Smooth muscle cell (in vitro differentiated cells): ENCODE data around the gene MSH6. TPM values are rescaled to one million over a fixed set of nuclear protein-coding genes. Genes with fewer than 3 reads are reported as not detected.

Source experiments
- DNase-seq: peaks from one replicate; lab custom pipeline; 2025; ENCODE audit not compliant: unreplicated experiment; lab: John Stamatoyannopoulos, UW
- H2AFZ ChIP-seq: fragments of 200-600 bp; sonication (generic); 2 replicates; pipeline ENCODE4 v1.6.0; 2016; ENCODE audit warnings: antibody characterized with exemption, low read depth, mild to moderate bottlenecking
- H3F3A ChIP-seq: fragments of 200-600 bp; sonication (generic); 2 replicates; pipeline ENCODE4 v1.6.0; 2017; ENCODE audit warnings: antibody characterized with exemption, low read depth
- H3K27ac ChIP-seq: fragments of 200-600 bp; sonication (generic); 2 replicates; pipeline ENCODE4 v1.5.1; 2016; ENCODE audit warnings: low read depth, mild to moderate bottlenecking
- H3K27me3 ChIP-seq: fragments of 200-600 bp; sonication (generic); 2 replicates; pipeline ENCODE4 v1.6.1; 2016; ENCODE audit warnings: low read depth, mild to moderate bottlenecking
- H3K36me3 ChIP-seq: fragments of 200-600 bp; sonication (generic); 2 replicates; pipeline ENCODE4 v1.5.1; 2016; ENCODE audit warnings: low read depth
- H3K4me1 ChIP-seq: fragments of 200-600 bp; sonication (generic); 2 replicates; pipeline ENCODE4 v1.5.1; 2016; ENCODE audit warnings: low read depth
- H3K4me2 ChIP-seq: fragments of 200-600 bp; sonication (generic); 2 replicates; pipeline ENCODE4 v1.6.0; 2016; ENCODE audit warnings: mild to moderate bottlenecking
- H3K4me3 ChIP-seq: fragments of 200-600 bp; sonication (generic); 2 replicates; pipeline ENCODE4 v1.5.1; 2016; ENCODE audit warnings: mild to moderate bottlenecking
- H3K79me2 ChIP-seq: fragments of 200-600 bp; sonication (generic); 2 replicates; pipeline ENCODE4 v1.6.0; 2016; ENCODE audit warnings: low read depth, mild to moderate bottlenecking
- H3K9ac ChIP-seq: fragments of 200-600 bp; sonication (generic); 2 replicates; pipeline ENCODE4 v1.6.0; 2016; ENCODE audit warnings: low read depth
- H3K9me3 ChIP-seq: fragments of 200-600 bp; sonication (generic); replicated peaks from 2 replicates; pipeline ENCODE4 v1.5.1; 2016; ENCODE audit warnings: low read depth
- H4K20me1 ChIP-seq: fragments of 200-600 bp; sonication (generic); 2 replicates; pipeline ENCODE4 v1.6.0; 2016; ENCODE audit warnings: low read depth
- WGBS: methylation state at CpG from one replicate; pipeline ENCODE4 v1.1.7; 2016; ENCODE audit warnings: low lambda C conversion rate; 5-methylcytosine and 5-hydroxymethylcytosine counted together
- polyA plus RNA-seq: library from polyadenylated mRNA; unstranded; fragments of >200 nt; fragmentation: Nextera tagmentation; extraction: Ambion mirVana; gene quantifications from 2 replicates; pipeline ENCODE4 v1.2.1, GENCODE V29; 2016
- total RNA-seq: library from RNA; depleted of rRNA; stranded (reverse); fragments of >200 nt; gene quantifications from 2 replicates; pipeline ENCODE4 v1.2.3, GENCODE V29; 2014
- TF ChIP-seq, protein P1 (sequence below): fragments of 200-600 bp; sonication (generic); IDR thresholded peaks from 2 replicates; pipeline ENCODE4 v1.5.1; 2017; ENCODE audit warnings: borderline replicate concordance, mild to moderate bottlenecking, antibody characterized with exemption; ENCODE audit not compliant: insufficient read depth, poor library complexity, severe bottlenecking

Gene MSH6
- total and polyA plus RNA-seq, 2 experiments from 2014 or later = 48.7 to 65.2 TPM

DNA sequence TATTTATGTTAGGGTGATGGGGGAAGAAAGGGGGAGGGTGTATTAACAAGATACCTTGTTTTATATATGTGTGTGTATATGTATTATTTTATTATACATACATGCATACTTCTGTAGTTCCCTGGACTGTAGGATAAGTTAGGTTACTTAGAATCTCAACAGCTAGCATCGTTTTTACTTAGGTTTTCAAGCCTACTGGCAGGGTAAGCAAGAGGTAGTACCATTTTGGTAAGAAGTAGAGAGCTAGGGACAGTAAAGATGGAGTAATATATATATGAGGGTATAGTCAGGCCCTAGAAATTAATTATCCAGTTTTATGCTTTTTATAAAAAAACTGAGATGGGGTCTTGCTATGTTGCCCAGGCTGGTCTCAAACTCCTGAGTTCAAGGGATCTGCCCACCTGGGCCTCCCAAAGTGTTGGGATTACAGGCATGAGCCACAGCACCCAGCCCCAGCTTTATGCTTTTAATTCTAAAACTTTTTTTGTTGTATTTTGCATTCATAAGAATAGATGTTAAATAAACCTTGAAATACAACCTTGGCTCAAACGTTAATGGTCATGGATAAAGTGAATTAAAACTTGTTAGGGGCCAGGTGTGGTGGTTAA lies 13.2 kb downstream of the MSH6 start:
- H3K9me3 ChIP-seq = no peaks in the 10 kb centered on the region
- H3K4me3 ChIP-seq = no peak overlapping the region
- H3F3A ChIP-seq = peaks cover 8% of the 10 kb centered on the region
- no peak overlapping the region for H3K4me2 ChIP-seq
- H3K9ac ChIP-seq = no peak overlapping the region
- peaks cover 83% of the 10 kb centered on the region for H3K79me2 ChIP-seq
- no peak overlapping the region for H2AFZ ChIP-seq
- H3K27me3 ChIP-seq = no peaks in the 10 kb centered on the region
- H3K4me1 ChIP-seq = no peaks in the 10 kb centered on the region
- TF ChIP-seq, protein P1, sequence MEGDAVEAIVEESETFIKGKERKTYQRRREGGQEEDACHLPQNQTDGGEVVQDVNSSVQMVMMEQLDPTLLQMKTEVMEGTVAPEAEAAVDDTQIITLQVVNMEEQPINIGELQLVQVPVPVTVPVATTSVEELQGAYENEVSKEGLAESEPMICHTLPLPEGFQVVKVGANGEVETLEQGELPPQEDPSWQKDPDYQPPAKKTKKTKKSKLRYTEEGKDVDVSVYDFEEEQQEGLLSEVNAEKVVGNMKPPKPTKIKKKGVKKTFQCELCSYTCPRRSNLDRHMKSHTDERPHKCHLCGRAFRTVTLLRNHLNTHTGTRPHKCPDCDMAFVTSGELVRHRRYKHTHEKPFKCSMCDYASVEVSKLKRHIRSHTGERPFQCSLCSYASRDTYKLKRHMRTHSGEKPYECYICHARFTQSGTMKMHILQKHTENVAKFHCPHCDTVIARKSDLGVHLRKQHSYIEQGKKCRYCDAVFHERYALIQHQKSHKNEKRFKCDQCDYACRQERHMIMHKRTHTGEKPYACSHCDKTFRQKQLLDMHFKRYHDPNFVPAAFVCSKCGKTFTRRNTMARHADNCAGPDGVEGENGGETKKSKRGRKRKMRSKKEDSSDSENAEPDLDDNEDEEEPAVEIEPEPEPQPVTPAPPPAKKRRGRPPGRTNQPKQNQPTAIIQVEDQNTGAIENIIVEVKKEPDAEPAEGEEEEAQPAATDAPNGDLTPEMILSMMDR = no peak
- H3K27ac ChIP-seq = no peak overlapping the region
- H3K36me3 ChIP-seq = peaks cover 33% of the 10 kb centered on the region
- peaks cover 88% of the 10 kb centered on the region for H4K20me1 ChIP-seq
- WGBS = 98% methylated on average over 2 of the region's 2 CpGs
- no peak for DNase-seq

DNA sequence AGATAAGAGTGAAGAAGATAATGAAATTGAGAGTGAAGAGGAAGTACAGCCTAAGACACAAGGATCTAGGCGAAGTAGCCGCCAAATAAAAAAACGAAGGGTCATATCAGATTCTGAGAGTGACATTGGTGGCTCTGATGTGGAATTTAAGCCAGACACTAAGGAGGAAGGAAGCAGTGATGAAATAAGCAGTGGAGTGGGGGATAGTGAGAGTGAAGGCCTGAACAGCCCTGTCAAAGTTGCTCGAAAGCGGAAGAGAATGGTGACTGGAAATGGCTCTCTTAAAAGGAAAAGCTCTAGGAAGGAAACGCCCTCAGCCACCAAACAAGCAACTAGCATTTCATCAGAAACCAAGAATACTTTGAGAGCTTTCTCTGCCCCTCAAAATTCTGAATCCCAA lies 15.7 kb downstream of the MSH6 start:
- no peak overlapping the region for H2AFZ ChIP-seq
- H3F3A ChIP-seq = peaks cover 12% of the 10 kb centered on the region
- peaks cover 81% of the 10 kb centered on the region for H3K79me2 ChIP-seq
- TF ChIP-seq, protein P1 = no peak
- no peak overlapping the region for H3K4me2 ChIP-seq
- no peak for DNase-seq
- no peak overlapping the region for H3K9ac ChIP-seq
- WGBS = 94% methylated on average over 6 of the region's 6 CpGs
- peaks cover 11% of the 10 kb centered on the region for H3K9me3 ChIP-seq
- H4K20me1 ChIP-seq = peaks cover 79% of the 10 kb centered on the region
- H3K27me3 ChIP-seq = no peaks in the 10 kb centered on the region
- no peak overlapping the region for H3K27ac ChIP-seq
- no peak overlapping the region for H3K4me3 ChIP-seq
- H3K4me1 ChIP-seq = no peaks in the 10 kb centered on the region
- peaks cover 51% of the 10 kb centered on the region for H3K36me3 ChIP-seq

DNA sequence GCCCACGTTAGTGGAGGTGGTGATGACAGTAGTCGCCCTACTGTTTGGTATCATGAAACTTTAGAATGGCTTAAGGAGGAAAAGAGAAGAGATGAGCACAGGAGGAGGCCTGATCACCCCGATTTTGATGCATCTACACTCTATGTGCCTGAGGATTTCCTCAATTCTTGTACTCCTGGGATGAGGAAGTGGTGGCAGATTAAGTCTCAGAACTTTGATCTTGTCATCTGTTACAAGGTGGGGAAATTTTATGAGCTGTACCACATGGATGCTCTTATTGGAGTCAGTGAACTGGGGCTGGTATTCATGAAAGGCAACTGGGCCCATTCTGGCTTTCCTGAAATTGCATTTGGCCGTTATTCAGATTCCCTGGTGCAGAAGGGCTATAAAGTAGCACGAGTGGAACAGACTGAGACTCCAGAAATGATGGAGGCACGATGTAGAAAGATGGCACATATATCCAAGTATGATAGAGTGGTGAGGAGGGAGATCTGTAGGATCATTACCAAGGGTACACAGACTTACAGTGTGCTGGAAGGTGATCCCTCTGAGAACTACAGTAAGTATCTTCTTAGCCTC lies 16.2 kb downstream of the MSH6 start:
- Histone ChIP-seq H3K4me3 (no peak overlapping the region), H3K36me3 (peaks cover 56% of the 10 kb centered on the region), H3K4me1 (no peaks in the 10 kb centered on the region), H4K20me1 (peaks cover 74% of the 10 kb centered on the region), H3K27ac (no peak overlapping the region), H3K9me3 (peaks cover 12% of the 10 kb centered on the region), H3K9ac (no peak overlapping the region), H2AFZ (no peak overlapping the region), H3K27me3 (no peaks in the 10 kb centered on the region), H3F3A (peaks cover 13% of the 10 kb centered on the region), H3K79me2 (peaks cover 78% of the 10 kb centered on the region), H3K4me2 (no peak overlapping the region)
- TF ChIP-seq, protein P1 = no peak
- 97% methylated on average over 6 of the region's 6 CpGs for WGBS
- DNase-seq = no peak

DNA sequence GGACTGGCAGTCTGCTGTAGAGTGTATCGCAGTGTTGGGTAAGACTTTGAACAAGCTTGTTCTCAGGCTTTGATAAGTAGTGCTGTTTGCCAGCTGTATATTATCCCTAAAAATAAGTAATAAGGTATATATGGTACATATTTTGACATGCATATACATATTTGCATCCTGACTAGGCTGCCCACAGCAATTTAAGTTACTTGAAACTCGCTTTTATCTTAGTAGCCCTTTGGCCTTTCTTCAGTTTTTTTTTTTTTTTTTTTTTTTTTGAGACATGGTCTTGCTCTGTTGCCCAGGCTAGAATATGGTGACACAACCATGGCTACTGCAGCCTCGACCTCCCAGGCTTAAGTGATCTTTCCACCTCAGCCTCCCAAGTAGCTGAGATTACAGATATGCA lies 18.2 kb downstream of the MSH6 start:
- H3F3A ChIP-seq = peaks cover 20% of the 10 kb centered on the region
- peaks cover 58% of the 10 kb centered on the region for H3K79me2 ChIP-seq
- H3K4me1 ChIP-seq = no peaks in the 10 kb centered on the region

More for the DNA sequence above, 18.2 kb downstream of the MSH6 start:
- H3K27ac ChIP-seq = no peak overlapping the region
- H4K20me1 ChIP-seq = peaks cover 56% of the 10 kb centered on the region
- no peak overlapping the region for H3K9ac ChIP-seq
- no peaks in the 10 kb centered on the region for H3K27me3 ChIP-seq
- no peak overlapping the region for H2AFZ ChIP-seq
- 100% methylated on average over 3 of the region's 3 CpGs for WGBS
- no peak overlapping the region for H3K4me3 ChIP-seq
- no peak for DNase-seq
- H3K36me3 ChIP-seq = peaks cover 59% of the 10 kb centered on the region
- no peak overlapping the region for H3K4me2 ChIP-seq
- peaks cover 12% of the 10 kb centered on the region for H3K9me3 ChIP-seq
- TF ChIP-seq, protein P1 = no peak
